Uterus (tissue), 4 donors: Measurements from ENCODE around the gene TWNK. TPM values are rescaled to one million over a fixed set of nuclear protein-coding genes. Genes with fewer than 3 reads are reported as not detected.
A peak's percentile ranks its signal among the peaks of the same experiment; 100 is the strongest.
"Not testable (repeated sequence)": the region's sequence is repeated elsewhere in the genome, so short reads cannot be mapped to it uniquely, and the experiment has no call there.

Experiments
- DNase-seq, 2 donors: peaks; one replicate each; pipeline ENCODE4 v3.0.0-alpha.2; 2019 to 2020
- H3K27ac ChIP-seq, 2 donors: fragments of 200-600 bp; sonication (generic); 1 replicate in 1 of 2; 2 replicates in 1 of 2; pipeline ENCODE4 v1.5.1; 2016 to 2018
- H3K27me3 ChIP-seq, 2 donors: fragments of 200-600 bp; sonication (generic); one replicate each; pipeline ENCODE4 v1.5.1; 2018 to 2019; ENCODE audit warnings: control low read depth in 1 of 2
- H3K36me3 ChIP-seq, 2 donors: fragments of 200-600 bp; sonication (generic); one replicate each; pipeline ENCODE4 v1.5.1; 2019; ENCODE audit warnings: control low read depth in 1 of 2
- H3K4me1 ChIP-seq, 2 donors: fragments of 200-600 bp; sonication (generic); one replicate each; pipeline ENCODE4 v1.5.1; 2018 to 2019; ENCODE audit warnings: control low read depth in 1 of 2
- H3K4me3 ChIP-seq, 2 donors: fragments of 200-600 bp; sonication (generic); 1 replicate in 1 of 2; 2 replicates in 1 of 2; pipeline ENCODE4 v1.5.1; 2018 to 2019; ENCODE audit warnings: mild to moderate bottlenecking in 1 of 2
- H3K9me3 ChIP-seq, 2 donors: fragments of 200-600 bp; sonication (generic); one replicate each; pipeline ENCODE4 v1.5.1; 2019; ENCODE audit warnings: control low read depth in 1 of 2
- POLR2A ChIP-seq, 2 donors: fragments of 450-650 bp; IDR thresholded peaks; one replicate each; pipeline ENCODE4 v1.6.1; 2016; ENCODE audit warnings: antibody characterized with exemption in 2 of 2, mild to moderate bottlenecking in 1 of 2, moderate library complexity in 1 of 2
- intact Hi-C: fragments of 100-400 bp; cut with DNase I; formaldehyde crosslinking; loops from one replicate; pipeline ENCODE4 v1.15.1; 2023; ENCODE audit warnings: low total_unique reads
- total RNA-seq, 4 donors: library from RNA; depleted of rRNA in 3 of 4; stranded (reverse); fragments of >200 nt in 3 of 4; gene quantifications; one replicate each; pipeline versions ENCODE4 v1.1.0 to v1.2.4, GENCODE V29; 2014 to 2023
- TF ChIP-seq, protein P1 (sequence below), 4 experiments: fragments of 200-600 bp in 2 of 4; fragments of 450-650 bp in 2 of 4; sonication (generic) in 2 of 4; IDR thresholded peaks; one replicate each; pipeline ENCODE4 v1.5.1; 2016 to 2019; ENCODE audit warnings: antibody characterized with exemption in 4 of 4, mild to moderate bottlenecking in 2 of 4, moderate library complexity in 1 of 4
- donor health status: DM: yes; HTN: yes; CAD: no.

The TWNK gene
- total RNA-seq, 4 donors from 2014 or later = 0.51 to 11.8 (median 6.2) TPM

DNA sequence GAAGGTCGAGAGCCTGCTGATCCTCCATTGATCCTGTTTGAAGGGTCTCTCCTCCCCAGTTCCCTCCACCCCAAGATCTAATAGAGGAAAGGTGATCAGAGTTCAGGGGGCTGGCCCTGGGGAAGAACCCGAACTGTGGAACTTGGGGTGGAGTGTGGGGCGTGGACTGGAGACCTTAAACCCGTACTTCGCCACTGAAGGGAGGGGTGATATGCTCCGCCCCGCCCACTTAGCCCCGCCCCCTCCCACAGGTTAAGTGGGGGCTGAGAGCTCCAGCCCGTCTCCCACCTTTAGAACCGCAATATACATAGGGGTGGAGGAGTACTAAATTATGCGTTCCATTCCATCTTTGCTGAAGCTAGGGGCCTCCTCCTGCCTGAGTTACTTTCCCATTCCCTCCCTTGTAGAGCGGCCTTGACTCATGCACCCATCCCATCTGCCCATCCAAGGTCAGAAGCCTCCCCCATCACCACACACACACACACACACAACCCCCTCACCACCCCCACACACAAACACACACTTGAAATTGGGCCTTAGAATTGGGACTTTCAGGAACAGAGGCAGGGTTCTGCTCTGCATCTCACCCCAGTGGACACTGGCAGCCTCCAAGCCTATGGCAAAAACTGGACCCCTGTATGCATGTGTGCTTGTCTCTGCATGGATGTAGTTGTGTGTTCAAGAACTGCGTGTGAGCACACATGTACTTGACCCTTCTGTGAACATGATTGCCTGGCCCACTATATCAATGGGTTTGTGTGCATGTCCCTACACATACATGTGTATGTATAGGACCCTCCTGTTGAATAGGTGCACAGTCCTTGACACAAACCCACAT, 17.0 kb upstream of the TWNK start:
- intact Hi-C loops = no loop called here
- peak overlapping the region; percentile 47 to 52 for H3K4me3 ChIP-seq
- DNase-seq = no peak
- H3K36me3 ChIP-seq = no peaks in the 10 kb centered on the region
- no peak overlapping the region for H3K27ac ChIP-seq
- TF ChIP-seq, protein P1, sequence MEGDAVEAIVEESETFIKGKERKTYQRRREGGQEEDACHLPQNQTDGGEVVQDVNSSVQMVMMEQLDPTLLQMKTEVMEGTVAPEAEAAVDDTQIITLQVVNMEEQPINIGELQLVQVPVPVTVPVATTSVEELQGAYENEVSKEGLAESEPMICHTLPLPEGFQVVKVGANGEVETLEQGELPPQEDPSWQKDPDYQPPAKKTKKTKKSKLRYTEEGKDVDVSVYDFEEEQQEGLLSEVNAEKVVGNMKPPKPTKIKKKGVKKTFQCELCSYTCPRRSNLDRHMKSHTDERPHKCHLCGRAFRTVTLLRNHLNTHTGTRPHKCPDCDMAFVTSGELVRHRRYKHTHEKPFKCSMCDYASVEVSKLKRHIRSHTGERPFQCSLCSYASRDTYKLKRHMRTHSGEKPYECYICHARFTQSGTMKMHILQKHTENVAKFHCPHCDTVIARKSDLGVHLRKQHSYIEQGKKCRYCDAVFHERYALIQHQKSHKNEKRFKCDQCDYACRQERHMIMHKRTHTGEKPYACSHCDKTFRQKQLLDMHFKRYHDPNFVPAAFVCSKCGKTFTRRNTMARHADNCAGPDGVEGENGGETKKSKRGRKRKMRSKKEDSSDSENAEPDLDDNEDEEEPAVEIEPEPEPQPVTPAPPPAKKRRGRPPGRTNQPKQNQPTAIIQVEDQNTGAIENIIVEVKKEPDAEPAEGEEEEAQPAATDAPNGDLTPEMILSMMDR (IDR thresholded peaks at IDR 0.05) = no peak
- TF ChIP-seq POLR2A (IDR thresholded peaks at IDR 0.05) = no peak
- no peaks in the 10 kb centered on the region for H3K9me3 ChIP-seq
- H3K27me3 ChIP-seq = no peaks in the 10 kb centered on the region
- peaks cover 0 to 11% of the 10 kb centered on the region in 2 donors for H3K4me1 ChIP-seq

DNA sequence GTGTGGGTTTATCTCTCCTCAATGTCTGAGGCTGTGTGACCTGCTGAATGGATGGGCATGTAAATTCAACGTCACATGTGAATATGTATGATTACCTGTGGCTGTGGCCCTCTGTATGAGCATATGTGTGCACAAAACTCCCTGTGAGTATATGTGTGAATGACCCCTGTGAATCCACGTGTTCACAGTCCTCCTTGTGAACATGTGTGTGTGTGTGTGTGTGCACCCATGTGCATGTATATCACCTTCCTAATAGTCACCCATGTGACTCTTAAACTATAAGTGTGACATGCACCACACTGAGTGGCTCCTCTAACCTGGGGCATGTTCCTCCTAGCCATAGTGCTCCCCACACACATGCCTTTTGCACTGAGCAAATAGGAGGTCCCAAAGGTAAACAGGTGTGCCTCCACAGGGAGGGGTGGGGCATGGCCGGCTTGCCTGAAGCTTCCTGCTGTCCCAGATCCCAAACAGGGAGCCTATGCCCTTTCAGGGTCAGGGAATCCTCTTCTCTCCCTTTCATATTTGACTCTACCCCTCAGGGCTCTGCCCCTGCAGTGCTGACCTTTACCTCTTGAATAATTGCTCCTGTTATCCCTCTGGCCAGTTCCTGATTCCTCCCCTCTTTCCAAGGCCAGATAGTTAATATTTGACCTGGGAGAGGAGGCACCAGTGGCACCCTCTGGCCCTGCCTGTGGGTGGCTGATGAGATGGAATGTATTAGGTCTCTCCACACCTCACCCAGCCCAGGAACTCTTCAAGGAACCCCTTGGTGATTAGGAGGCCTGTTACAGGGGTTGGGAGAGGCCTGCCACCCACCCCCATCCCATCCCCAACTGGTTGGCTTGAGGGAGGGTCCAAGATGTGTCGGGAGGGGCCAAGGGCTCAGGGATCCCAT, 16.2 kb upstream of the TWNK start:
- Histone ChIP-seq H3K4me1 (peaks cover 0 to 11% of the 10 kb centered on the region in 2 donors), H3K27me3 (no peaks in the 10 kb centered on the region), H3K36me3 (no peaks in the 10 kb centered on the region), H3K9me3 (no peaks in the 10 kb centered on the region), H3K4me3 (no peak overlapping the region), H3K27ac (no peak overlapping the region)
- no peak for DNase-seq
- intact Hi-C loops = no loop called here
- TF ChIP-seq, protein P1 (IDR thresholded peaks at IDR 0.05) = no peak
- no peak for TF ChIP-seq POLR2A (IDR thresholded peaks at IDR 0.05)

DNA sequence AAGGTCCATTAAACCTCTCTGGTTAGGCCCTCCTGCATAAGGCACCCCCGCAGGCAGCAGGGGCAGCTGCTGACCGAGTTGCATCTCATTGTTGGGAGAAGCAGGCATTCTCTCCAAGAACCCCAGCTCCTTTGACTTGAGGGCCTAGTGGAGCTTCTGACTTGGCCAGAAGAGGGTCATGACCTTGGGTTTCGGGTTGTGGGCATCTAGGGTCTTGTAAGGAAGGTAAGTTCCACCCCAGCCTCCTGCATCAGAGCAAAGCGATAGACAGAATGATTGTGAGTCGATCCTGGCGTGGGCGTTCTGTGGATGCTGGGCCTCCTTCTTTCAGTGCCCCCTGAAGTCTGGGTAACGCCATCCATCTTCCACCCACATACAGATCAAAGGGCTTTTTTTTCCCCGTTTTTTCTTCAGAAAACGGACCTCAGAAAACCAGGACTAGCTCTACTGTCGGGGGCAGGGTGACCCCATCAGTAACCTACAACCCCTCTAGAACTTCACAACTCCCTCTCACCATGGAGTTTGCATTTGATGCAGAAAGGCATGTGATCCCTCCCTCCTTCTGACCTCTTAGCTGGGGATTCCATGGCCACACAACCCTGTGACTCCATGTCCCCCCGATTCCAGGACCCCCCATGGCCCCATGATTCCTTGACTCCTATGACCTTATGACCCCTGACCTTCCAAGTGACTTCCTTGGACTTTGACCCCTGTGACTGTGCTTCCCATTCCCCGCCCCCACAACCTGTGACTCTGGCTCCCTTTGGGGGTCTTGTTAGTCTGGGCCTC, 15.0 kb upstream of the TWNK start:
- Histone ChIP-seq H3K27me3 (no peaks in the 10 kb centered on the region), H3K9me3 (no peaks in the 10 kb centered on the region), H3K4me1 (peaks cover 0 to 11% of the 10 kb centered on the region in 2 donors), H3K27ac (no peak overlapping the region), H3K4me3 (no peak overlapping the region), H3K36me3 (no peaks in the 10 kb centered on the region)
- no peak for TF ChIP-seq POLR2A (IDR thresholded peaks at IDR 0.05)
- TF ChIP-seq, protein P1 (IDR thresholded peaks at IDR 0.05) = no peak
- DNase-seq = no peak
- intact Hi-C loops = no loop called here

DNA sequence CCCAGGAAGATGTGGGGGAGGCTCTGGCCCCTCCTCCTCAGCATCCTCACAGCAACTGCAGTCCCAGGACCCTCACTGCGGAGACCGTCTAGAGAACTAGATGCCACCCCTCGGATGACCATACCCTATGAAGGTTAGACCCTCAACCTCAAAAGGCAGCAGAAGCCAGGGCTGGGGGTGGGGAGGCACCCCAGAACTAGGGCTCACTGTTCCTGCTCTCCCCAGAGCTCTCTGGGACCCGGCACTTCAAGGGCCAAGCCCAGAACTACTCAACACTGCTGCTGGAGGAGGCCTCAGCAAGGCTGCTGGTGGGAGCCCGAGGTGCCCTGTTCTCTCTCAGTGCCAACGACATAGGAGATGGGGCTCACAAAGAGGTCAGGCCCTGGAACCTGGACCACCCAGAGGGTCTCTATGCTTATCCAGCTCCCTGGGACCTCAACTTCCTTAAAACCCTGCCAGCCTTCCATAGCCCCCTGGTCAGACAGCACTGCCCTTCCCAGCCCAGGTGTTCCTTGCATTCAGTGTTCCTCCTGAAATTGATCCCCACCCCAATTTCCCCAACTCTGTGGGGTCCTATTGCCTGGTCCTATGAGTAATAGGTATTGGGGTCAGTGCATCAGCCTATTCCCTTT, 14.3 kb upstream of the TWNK start:
- TF ChIP-seq, protein P1 (IDR thresholded peaks at IDR 0.05) = no peak
- no peak for TF ChIP-seq POLR2A (IDR thresholded peaks at IDR 0.05)
- H3K27me3 ChIP-seq = no peaks in the 10 kb centered on the region
- H3K9me3 ChIP-seq = no peaks in the 10 kb centered on the region
- H3K27ac ChIP-seq = no peak overlapping the region
- H3K4me1 ChIP-seq = peaks cover 0 to 11% of the 10 kb centered on the region in 2 donors
- DNase-seq = no peak
- intact Hi-C loops = no loop called here
- no peaks in the 10 kb centered on the region for H3K36me3 ChIP-seq
- no peak overlapping the region for H3K4me3 ChIP-seq

DNA sequence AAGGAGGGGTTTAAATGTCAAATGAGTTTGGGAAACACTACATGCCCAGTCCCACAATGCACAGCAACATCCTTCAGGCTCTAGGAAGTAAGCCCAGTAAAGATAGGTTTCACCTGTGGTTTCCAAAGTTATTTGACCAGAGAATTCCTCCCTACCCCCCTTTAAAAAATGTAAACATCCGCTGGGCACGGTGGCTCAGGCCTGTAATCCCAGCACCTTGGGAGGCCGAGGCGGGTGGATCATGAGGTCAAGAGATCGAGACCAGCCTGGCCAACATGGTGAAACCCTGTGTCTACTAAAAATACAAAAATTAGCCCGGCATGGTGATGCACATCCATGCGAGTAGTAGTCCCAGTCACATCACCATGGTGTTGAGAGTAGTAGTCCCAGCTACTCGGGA, 11.9 kb upstream of the TWNK start:
- H3K4me1 ChIP-seq, intact Hi-C loops, H3K27ac ChIP-seq, H3K4me3 ChIP-seq, H3K36me3 ChIP-seq, H3K27me3 ChIP-seq, H3K9me3 ChIP-seq, DNase-seq: not testable (repeated sequence)
